GM18499 (cell line): ENCODE data around the gene EXOC2.
"Not testable (repeated sequence)": the region's sequence is repeated elsewhere in the genome, so short reads cannot be mapped to it uniquely, and the experiment has no call there.

ENCODE experiments used
- ATAC-seq: cut with Tn5 transposase; IDR thresholded peaks from one replicate; pipeline ENCODE4 v1.9.1; 2021; ENCODE audit warnings: moderate number of reproducible peaks; ENCODE audit not compliant: insufficient read depth, unreplicated experiment

Gene EXOC2

GRCh38 chr6:599576-600448 lies 93.1 kb downstream of the EXOC2 start:
- no peak for ATAC-seq

GRCh38 chr6:593907-594212 lies 99.1 kb downstream of the EXOC2 start:
- ATAC-seq = no peak

- no peak for ATAC-seq
These were observed 99.6 kb downstream of the EXOC2 start for GRCh38 chr6:593139-593906.

GRCh38 chr6:589090-589489 lies 103.8 kb downstream of the EXOC2 start:
- ATAC-seq = no peak

- no peak for ATAC-seq
These were observed 106.4 kb downstream of the EXOC2 start for GRCh38 chr6:586553-586952.

GRCh38 chr6:583635-584034 lies 109.3 kb downstream of the EXOC2 start:
- no peak for ATAC-seq

GRCh38 chr6:583116-583515 lies 109.8 kb downstream of the EXOC2 start:
- no peak for ATAC-seq

GRCh38 chr6:582370-582769 lies 110.6 kb downstream of the EXOC2 start:
- ATAC-seq = no peak

- ATAC-seq = no peak
These were observed 113.6 kb downstream of the EXOC2 start for GRCh38 chr6:579339-579738.

- no peak for ATAC-seq
These were observed 120.2 kb downstream of the EXOC2 start for GRCh38 chr6:572596-573265.

- no peak for ATAC-seq
These were observed 121.0 kb downstream of the EXOC2 start for GRCh38 chr6:571892-572291.

GRCh38 chr6:570825-571224 lies 122.1 kb downstream of the EXOC2 start:
- ATAC-seq = no peak

- ATAC-seq = no peak
These were observed 123.9 kb downstream of the EXOC2 start for GRCh38 chr6:568954-569523.

- no peak for ATAC-seq
These were observed 124.9 kb downstream of the EXOC2 start for GRCh38 chr6:568085-568484.

- no peak for ATAC-seq
These were observed 129.1 kb downstream of the EXOC2 start for GRCh38 chr6:563863-564262.

GRCh38 chr6:562052-562676 lies 130.8 kb downstream of the EXOC2 start:
- no peak for ATAC-seq

GRCh38 chr6:561335-561734 lies 131.6 kb downstream of the EXOC2 start:
- ATAC-seq = not testable (repeated sequence)

- no peak for ATAC-seq
These were observed 134.0 kb downstream of the EXOC2 start for GRCh38 chr6:558959-559358.

GRCh38 chr6:558089-558488 lies 134.8 kb downstream of the EXOC2 start:
- no peak for ATAC-seq

- no peak for ATAC-seq
These were observed 141.0 kb downstream of the EXOC2 start for GRCh38 chr6:551829-552350.
